Measurements from ENCODE around the gene TIMP2. TPM values are rescaled to one million over a fixed set of nuclear protein-coding genes. Genes with fewer than 3 reads are reported as not detected.
"Not testable (repeated sequence)": the region's sequence is repeated elsewhere in the genome, so short reads cannot be mapped to it uniquely, and the experiment has no call there.

The TIMP2 gene
- total RNA-seq, 3 donors from 2014 or later: 72.0 to 344 (median 112) TPM

- intact Hi-C loops (cut with DNase I; ENCODE audit: low total_unique reads): no loop called here
- H3K36me3 ChIP-seq: no peaks in the 10 kb centered on the region
- TF ChIP-seq, protein P1, sequence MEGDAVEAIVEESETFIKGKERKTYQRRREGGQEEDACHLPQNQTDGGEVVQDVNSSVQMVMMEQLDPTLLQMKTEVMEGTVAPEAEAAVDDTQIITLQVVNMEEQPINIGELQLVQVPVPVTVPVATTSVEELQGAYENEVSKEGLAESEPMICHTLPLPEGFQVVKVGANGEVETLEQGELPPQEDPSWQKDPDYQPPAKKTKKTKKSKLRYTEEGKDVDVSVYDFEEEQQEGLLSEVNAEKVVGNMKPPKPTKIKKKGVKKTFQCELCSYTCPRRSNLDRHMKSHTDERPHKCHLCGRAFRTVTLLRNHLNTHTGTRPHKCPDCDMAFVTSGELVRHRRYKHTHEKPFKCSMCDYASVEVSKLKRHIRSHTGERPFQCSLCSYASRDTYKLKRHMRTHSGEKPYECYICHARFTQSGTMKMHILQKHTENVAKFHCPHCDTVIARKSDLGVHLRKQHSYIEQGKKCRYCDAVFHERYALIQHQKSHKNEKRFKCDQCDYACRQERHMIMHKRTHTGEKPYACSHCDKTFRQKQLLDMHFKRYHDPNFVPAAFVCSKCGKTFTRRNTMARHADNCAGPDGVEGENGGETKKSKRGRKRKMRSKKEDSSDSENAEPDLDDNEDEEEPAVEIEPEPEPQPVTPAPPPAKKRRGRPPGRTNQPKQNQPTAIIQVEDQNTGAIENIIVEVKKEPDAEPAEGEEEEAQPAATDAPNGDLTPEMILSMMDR (IDR thresholded peaks at IDR 0.05): no peak
- no peak for TF ChIP-seq POLR2A (IDR thresholded peaks at IDR 0.05)
- no peak for TF ChIP-seq POLR2AphosphoS5 (IDR thresholded peaks at IDR 0.05)
- no peaks in the 10 kb centered on the region for H3K27me3 ChIP-seq
- peak overlapping the region; percentile 36 to 68 for H3K27ac ChIP-seq
- H3K9me3 ChIP-seq: no peaks in the 10 kb centered on the region
- DNase-seq (ENCODE audit: low spot score in 2 of 2): no peak
- peaks cover 6 to 7% of the 10 kb centered on the region in 2 donors for H3K4me1 ChIP-seq
- H3K4me3 ChIP-seq: peak overlapping the region in 1 of 3 donors; percentile 20
Measured at GRCh38 chr17:78917451-78918275, 7.5 kb downstream of the TIMP2 start.

- DNase-seq (ENCODE audit: low spot score in 2 of 2): no peak
- H3K36me3 ChIP-seq: no peaks in the 10 kb centered on the region
- TF ChIP-seq, protein P1 (IDR thresholded peaks at IDR 0.05): no peak
- TF ChIP-seq POLR2AphosphoS5 (IDR thresholded peaks at IDR 0.05) (no peak), POLR2A (IDR thresholded peaks at IDR 0.05) (no peak)
- H3K4me1 ChIP-seq: peaks cover 0 to 2% of the 10 kb centered on the region in 2 donors
- intact Hi-C loops (cut with DNase I; ENCODE audit: low total_unique reads): no loop called here
- H3K27me3 ChIP-seq: no peaks in the 10 kb centered on the region
- H3K27ac ChIP-seq: peak overlapping the region; percentile 54 to 89
- no peaks in the 10 kb centered on the region for H3K9me3 ChIP-seq
- H3K4me3 ChIP-seq: peak overlapping the region in 2 of 3 donors; percentile 0 to 6
Measured at GRCh38 chr17:78915872-78916632, 9.1 kb downstream of the TIMP2 start.

- H3K9me3 ChIP-seq: no peaks in the 10 kb centered on the region
- H3K4me1 ChIP-seq: no peaks in the 10 kb centered on the region
- no peak overlapping the region for H3K4me3 ChIP-seq
- no peak overlapping the region for H3K27ac ChIP-seq
- TF ChIP-seq POLR2A (IDR thresholded peaks at IDR 0.05): no peak
- TF ChIP-seq, protein P1 (IDR thresholded peaks at IDR 0.05): no peak
- no peak for TF ChIP-seq POLR2AphosphoS5 (IDR thresholded peaks at IDR 0.05)
- DNase-seq (ENCODE audit: low spot score in 2 of 2): no peak
- intact Hi-C loops (cut with DNase I; ENCODE audit: low total_unique reads): no loop called here
- no peaks in the 10 kb centered on the region for H3K27me3 ChIP-seq
- no peaks in the 10 kb centered on the region for H3K36me3 ChIP-seq
Measured at GRCh38 chr17:78913115-78913514, 12.1 kb downstream of the TIMP2 start.

DNA sequence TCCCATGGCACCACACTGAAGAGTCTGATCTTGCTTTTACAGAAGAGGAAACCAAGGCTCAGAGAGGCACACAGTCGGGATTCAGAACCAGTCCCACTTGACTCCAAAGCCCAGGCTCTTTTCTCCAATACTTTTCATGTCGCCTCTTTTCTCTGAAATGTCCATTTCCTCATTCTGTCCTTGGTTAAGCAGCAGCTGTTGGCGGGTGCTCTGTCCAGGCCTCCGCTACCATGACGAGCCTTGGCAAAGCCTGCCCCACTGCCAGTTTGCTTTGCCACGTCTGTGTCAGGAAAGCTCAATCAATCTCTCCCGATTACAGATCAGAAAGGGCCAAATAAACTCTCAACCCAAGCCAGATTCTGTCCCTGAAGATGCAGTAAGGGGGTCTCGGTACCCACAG lies 13.1 kb downstream of the TIMP2 start:
- Histone ChIP-seq H3K4me1 (no peaks in the 10 kb centered on the region), H3K36me3 (no peaks in the 10 kb centered on the region), H3K27me3 (no peaks in the 10 kb centered on the region), H3K9me3 (no peaks in the 10 kb centered on the region), H3K27ac (peak overlapping the region in 1 of 2 donors; percentile 25), H3K4me3 (no peak overlapping the region)
- TF ChIP-seq POLR2AphosphoS5 (IDR thresholded peaks at IDR 0.05) (no peak), POLR2A (IDR thresholded peaks at IDR 0.05) (no peak)
- TF ChIP-seq, protein P1 (IDR thresholded peaks at IDR 0.05): no peak
- no peak for DNase-seq (ENCODE audit: low spot score in 2 of 2)
- intact Hi-C loops (cut with DNase I; ENCODE audit: low total_unique reads): no loop called here

DNA sequence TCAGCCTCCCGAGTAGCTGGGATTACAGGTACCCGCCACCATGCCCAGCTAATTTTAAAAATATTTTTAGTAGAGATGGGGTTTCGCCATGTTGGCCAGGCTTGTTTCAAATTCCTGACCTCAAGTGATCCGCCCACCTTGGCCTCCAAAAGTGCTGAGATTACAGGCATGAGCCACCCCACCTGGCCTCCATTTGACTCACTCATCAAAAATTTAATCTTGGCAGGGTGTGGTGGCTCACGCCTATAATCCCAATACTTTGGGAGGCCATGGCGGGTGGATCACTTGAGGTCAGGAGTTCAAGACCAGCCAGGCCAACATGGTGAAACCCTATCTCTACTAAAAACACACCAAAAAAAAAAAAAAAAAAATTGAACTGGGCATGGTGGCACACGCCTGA lies 13.6 kb downstream of the TIMP2 start:
- H3K27ac ChIP-seq; H3K4me1 ChIP-seq; H3K9me3 ChIP-seq; DNase-seq (ENCODE audit: low spot score in 2 of 2); H3K36me3 ChIP-seq; H3K4me3 ChIP-seq; intact Hi-C loops (cut with DNase I; ENCODE audit: low total_unique reads); H3K27me3 ChIP-seq: not testable (repeated sequence)

Measured in breast epithelium (tissue), 4 donors.